DND-41 (cell line): ENCODE results near the gene TMEM63C.

ENCODE experiments used
- ATAC-seq: fragments of 200-7000 bp; cut with Tn5 transposase; 3 replicates; pipeline ENCODE4 v1.9.1; 2021; ENCODE audit warnings: low read depth; ENCODE audit not compliant: insufficient read depth
- DNase-seq: peaks from one replicate; pipeline ENCODE4 v3.0.0-alpha.2; 2020
- H2AFZ ChIP-seq: 2 replicates; pipeline ENCODE4 v1.6.0; 2012; ENCODE audit warnings: low read depth, low read length
- H3K27ac ChIP-seq: 2 replicates; pipeline ENCODE4 v1.5.1; 2012; ENCODE audit warnings: low read length, inconsistent platforms
- H3K27me3 ChIP-seq: fragments of 200-600 bp; sonication (generic); 2 replicates; pipeline ENCODE4 v1.6.0; 2012; ENCODE audit warnings: low read length, mild to moderate bottlenecking, inconsistent platforms; ENCODE audit not compliant: insufficient read depth, poor library complexity
- H3K36me3 ChIP-seq: 2 replicates; pipeline ENCODE4 v1.5.1; 2012; ENCODE audit warnings: low read length, inconsistent platforms; ENCODE audit not compliant: insufficient read depth
- H3K4me1 ChIP-seq: 2 replicates; pipeline ENCODE4 v1.5.1; 2012; ENCODE audit warnings: mild to moderate bottlenecking, low read length; ENCODE audit not compliant: insufficient read depth
- H3K4me2 ChIP-seq: 2 replicates; pipeline ENCODE4 v1.6.0; 2012; ENCODE audit warnings: mild to moderate bottlenecking, moderate library complexity, low read length, inconsistent platforms; ENCODE audit not compliant: insufficient read depth
- H3K4me3 ChIP-seq, 2 experiments: fragments of 200-600 bp in 1 of 2; shearing (Covaris generic) in 1 of 2; 2 replicates each; pipeline ENCODE4 v1.5.1; 2012 to 2016; ENCODE audit warnings: inconsistent platforms in 2 of 2, low read length in 2 of 2, mild to moderate bottlenecking in 2 of 2, low read depth in 1 of 2, moderate library complexity in 1 of 2
- H3K79me2 ChIP-seq: 2 replicates; pipeline ENCODE4 v1.6.0; 2012; ENCODE audit warnings: low read length, inconsistent platforms; ENCODE audit not compliant: insufficient read depth
- H3K9ac ChIP-seq: 2 replicates; pipeline ENCODE4 v1.6.0; 2012; ENCODE audit warnings: low read depth, mild to moderate bottlenecking, inconsistent platforms, low read length, moderate library complexity
- H3K9me3 ChIP-seq: 2 replicates; pipeline ENCODE4 v1.5.1; 2012; ENCODE audit warnings: low read length, moderate library complexity, mild to moderate bottlenecking, inconsistent platforms; ENCODE audit not compliant: insufficient read depth, severe bottlenecking
- H4K20me1 ChIP-seq: 2 replicates; pipeline ENCODE4 v1.6.0; 2012; ENCODE audit warnings: low read length; ENCODE audit not compliant: insufficient read depth
- CTCF ChIP-seq: IDR thresholded peaks from 2 replicates; pipeline ENCODE4 v1.5.1; 2012; ENCODE audit warnings: borderline replicate concordance, low read length, moderate library complexity, mild to moderate bottlenecking; ENCODE audit not compliant: poor library complexity, severe bottlenecking; ENCODE audit errors: extremely low read depth
- EZH2 ChIP-seq: IDR thresholded peaks from 3 replicates; pipeline ENCODE4 v1.6.1; 2012; ENCODE audit warnings: borderline replicate concordance, low read depth, mild to moderate bottlenecking, moderate library complexity, low read length, inconsistent platforms; ENCODE audit not compliant: severe bottlenecking

Gene TMEM63C

GRCh38 chr14:77187649-77188012 is 6.0 kb downstream of the TMEM63C start:
- no peak overlapping the region for H3K4me2 ChIP-seq
- H3K27me3 ChIP-seq: peaks cover 3% of the 10 kb centered on the region
- H3K27ac ChIP-seq: no peak overlapping the region
- H3K9ac ChIP-seq: no peak overlapping the region
- no peaks in the 10 kb centered on the region for H3K79me2 ChIP-seq
- H2AFZ ChIP-seq: no peak overlapping the region
- TF ChIP-seq EZH2: no peak
- TF ChIP-seq CTCF: no peak
- ATAC-seq (no peak), DNase-seq (no peak)
- no peaks in the 10 kb centered on the region for H3K4me1 ChIP-seq
- no peaks in the 10 kb centered on the region for H4K20me1 ChIP-seq
- no peaks in the 10 kb centered on the region for H3K9me3 ChIP-seq
- H3K36me3 ChIP-seq: no peaks in the 10 kb centered on the region
- H3K4me3 ChIP-seq: no peak overlapping the region

- no peak for ATAC-seq
- H3K4me2 ChIP-seq: no peak overlapping the region
- H4K20me1 ChIP-seq: no peaks in the 10 kb centered on the region
- no peaks in the 10 kb centered on the region for H3K9me3 ChIP-seq
- TF ChIP-seq EZH2 (no peak), CTCF (no peak)
- no peaks in the 10 kb centered on the region for H3K79me2 ChIP-seq
- H2AFZ ChIP-seq: no peak overlapping the region
- no peak overlapping the region for H3K27ac ChIP-seq
- no peaks in the 10 kb centered on the region for H3K36me3 ChIP-seq
- no peaks in the 10 kb centered on the region for H3K4me1 ChIP-seq
- H3K4me3 ChIP-seq: no peak overlapping the region
- H3K9ac ChIP-seq: no peak overlapping the region
- H3K27me3 ChIP-seq: peaks cover 3% of the 10 kb centered on the region
- DNase-seq: no peak
Measured at GRCh38 chr14:77189479-77189878, 7.9 kb downstream of the TMEM63C start.

- H3K9me3 ChIP-seq: no peaks in the 10 kb centered on the region
- no peak overlapping the region for H3K27ac ChIP-seq
- no peaks in the 10 kb centered on the region for H3K36me3 ChIP-seq
- no peak overlapping the region for H3K9ac ChIP-seq
- ATAC-seq: no peak
- peaks cover 3% of the 10 kb centered on the region for H3K27me3 ChIP-seq
- no peak overlapping the region for H3K4me3 ChIP-seq
- H2AFZ ChIP-seq: no peak overlapping the region
- H3K4me2 ChIP-seq: no peak overlapping the region
- TF ChIP-seq EZH2: no peak
- no peak for TF ChIP-seq CTCF
- H3K79me2 ChIP-seq: no peaks in the 10 kb centered on the region
- H3K4me1 ChIP-seq: no peaks in the 10 kb centered on the region
- H4K20me1 ChIP-seq: no peaks in the 10 kb centered on the region
- DNase-seq: no peak
Measured at GRCh38 chr14:77190977-77191376, 9.4 kb downstream of the TMEM63C start.

- ATAC-seq (no peak), DNase-seq (no peak)
- no peak for TF ChIP-seq EZH2
- TF ChIP-seq CTCF: no peak
- no peaks in the 10 kb centered on the region for H4K20me1 ChIP-seq
- no peaks in the 10 kb centered on the region for H3K79me2 ChIP-seq
- H3K27me3 ChIP-seq: peaks cover 5% of the 10 kb centered on the region
- H3K36me3 ChIP-seq: no peaks in the 10 kb centered on the region
- H2AFZ ChIP-seq: no peak overlapping the region
- H3K4me1 ChIP-seq: no peaks in the 10 kb centered on the region
- no peak overlapping the region for H3K4me3 ChIP-seq
- H3K27ac ChIP-seq: no peak overlapping the region
- no peak overlapping the region for H3K4me2 ChIP-seq
- H3K9ac ChIP-seq: no peak overlapping the region
- no peaks in the 10 kb centered on the region for H3K9me3 ChIP-seq
Measured at GRCh38 chr14:77194706-77195105, 13.1 kb downstream of the TMEM63C start.
